ENCODE data around the gene MYO15A. TPM values are rescaled to one million over a fixed set of nuclear protein-coding genes. Genes with fewer than 3 reads are reported as not detected.

MYO15A gene
- total RNA-seq, 1 experiment from 2014 or later: 0.26 TPM

DNA sequence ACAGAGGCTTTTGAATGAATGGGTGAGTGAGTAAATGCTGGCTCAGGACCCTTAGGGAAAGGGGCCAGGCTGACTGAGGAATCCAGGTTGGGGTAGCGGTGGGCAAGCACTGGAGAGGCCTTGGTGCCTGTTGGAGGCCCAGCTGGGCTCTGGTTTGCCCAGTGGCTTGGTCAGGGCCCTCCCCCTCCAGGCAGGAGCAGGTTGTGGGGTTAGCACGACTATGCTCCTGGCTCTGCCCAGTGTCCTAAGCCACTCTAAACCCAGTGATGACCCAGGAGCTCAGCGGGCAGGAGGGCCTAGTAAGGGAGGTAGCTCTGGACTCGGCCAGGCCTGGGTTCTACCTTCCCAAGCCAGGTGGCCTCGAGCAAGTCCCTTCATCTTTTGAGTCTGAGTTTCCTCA, 7.5 kb downstream of the MYO15A start:
- intact Hi-C loops (cut with micrococcal nuclease): no loop called here
- H3K27ac ChIP-seq (ENCODE audit: low read length): no peak overlapping the region
- no peak overlapping the region for H2AFZ ChIP-seq (ENCODE audit: low read length)

DNA sequence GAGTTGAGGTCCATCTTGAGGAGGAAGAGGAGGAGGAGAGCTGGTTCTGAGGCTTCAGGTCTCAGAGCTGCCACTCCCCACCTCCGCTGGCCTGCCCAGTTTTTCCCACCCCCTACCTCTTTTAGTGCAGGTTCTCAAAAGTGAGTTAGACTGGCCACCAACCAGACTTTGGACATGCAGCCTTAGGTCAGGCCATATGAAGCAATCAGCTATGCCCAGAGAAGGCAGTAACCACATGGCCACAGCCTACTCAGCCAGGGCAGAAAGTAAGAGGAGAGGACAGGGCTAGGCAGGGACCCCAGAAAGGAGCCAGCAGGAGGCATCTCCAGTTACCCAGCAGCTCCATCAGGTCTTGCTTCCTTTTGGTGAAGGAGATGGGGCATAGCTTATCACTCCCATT, 9.0 kb downstream of the MYO15A start:
- Histone ChIP-seq H3K36me3 (ENCODE audit: low read depth, low read length) (no peaks in the 10 kb centered on the region), H3K9me3 (ENCODE audit: low read length) (no peaks in the 10 kb centered on the region), H3K4me2 (ENCODE audit: low read length) (no peak overlapping the region), H3K79me2 (ENCODE audit: low read length) (no peaks in the 10 kb centered on the region), H3K9me2 (replicated peaks; ENCODE audit: low read length) (no peaks in the 10 kb centered on the region), H3F3A (ENCODE audit: low read length, unreplicated experiment) (no peaks in the 10 kb centered on the region), H3K27me3 (ENCODE audit: low read length) (no peaks in the 10 kb centered on the region), H3K4me3 (ENCODE audit: low read length) (no peak overlapping the region), H3K9ac (ENCODE audit: low read length) (no peak overlapping the region), H3K4me1 (ENCODE audit: insufficient read depth, low read length) (no peaks in the 10 kb centered on the region), H4K20me1 (ENCODE audit: low read length) (no peaks in the 10 kb centered on the region), H2AFZ (ENCODE audit: low read length) (no peak overlapping the region), H3K27ac (ENCODE audit: low read length) (no peak overlapping the region)
- intact Hi-C loops (cut with micrococcal nuclease): no loop called here
- CTCF ChIA-PET: no interaction called here
- ATAC-seq: no peak
- DNase-seq: no peak
- TF ChIP-seq EZH2phosphoT487 (IDR thresholded peaks at IDR 0.05; ENCODE audit: borderline replicate concordance, low read length): no peak
- TF ChIP-seq, protein P1, sequence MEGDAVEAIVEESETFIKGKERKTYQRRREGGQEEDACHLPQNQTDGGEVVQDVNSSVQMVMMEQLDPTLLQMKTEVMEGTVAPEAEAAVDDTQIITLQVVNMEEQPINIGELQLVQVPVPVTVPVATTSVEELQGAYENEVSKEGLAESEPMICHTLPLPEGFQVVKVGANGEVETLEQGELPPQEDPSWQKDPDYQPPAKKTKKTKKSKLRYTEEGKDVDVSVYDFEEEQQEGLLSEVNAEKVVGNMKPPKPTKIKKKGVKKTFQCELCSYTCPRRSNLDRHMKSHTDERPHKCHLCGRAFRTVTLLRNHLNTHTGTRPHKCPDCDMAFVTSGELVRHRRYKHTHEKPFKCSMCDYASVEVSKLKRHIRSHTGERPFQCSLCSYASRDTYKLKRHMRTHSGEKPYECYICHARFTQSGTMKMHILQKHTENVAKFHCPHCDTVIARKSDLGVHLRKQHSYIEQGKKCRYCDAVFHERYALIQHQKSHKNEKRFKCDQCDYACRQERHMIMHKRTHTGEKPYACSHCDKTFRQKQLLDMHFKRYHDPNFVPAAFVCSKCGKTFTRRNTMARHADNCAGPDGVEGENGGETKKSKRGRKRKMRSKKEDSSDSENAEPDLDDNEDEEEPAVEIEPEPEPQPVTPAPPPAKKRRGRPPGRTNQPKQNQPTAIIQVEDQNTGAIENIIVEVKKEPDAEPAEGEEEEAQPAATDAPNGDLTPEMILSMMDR (conservative IDR thresholded peaks at IDR 0.05; ENCODE audit: low read depth, low read length): no peak
- TF ChIP-seq EZH2 (IDR thresholded peaks at IDR 0.05; ENCODE audit: low read length, unreplicated experiment): no peak
- no TSS peak for BruUV-seq (replicated peaks)
- POLR2A ChIA-PET (ENCODE audit: unreplicated experiment): no interaction called here

More for the DNA sequence above, 7.5 kb downstream of the MYO15A start:
- no peaks in the 10 kb centered on the region for H4K20me1 ChIP-seq (ENCODE audit: low read length)
- no peaks in the 10 kb centered on the region for H3K27me3 ChIP-seq (ENCODE audit: low read length)
- no peaks in the 10 kb centered on the region for H3F3A ChIP-seq (ENCODE audit: low read length, unreplicated experiment)
- H3K79me2 ChIP-seq (ENCODE audit: low read length): no peaks in the 10 kb centered on the region
- ChIA-PET POLR2A (ENCODE audit: unreplicated experiment) (no interaction called here), CTCF (no interaction called here)
- H3K4me2 ChIP-seq (ENCODE audit: low read length): no peak overlapping the region
- DNase-seq: no peak
- H3K9me3 ChIP-seq (ENCODE audit: low read length): no peaks in the 10 kb centered on the region
- no peaks in the 10 kb centered on the region for H3K4me1 ChIP-seq (ENCODE audit: insufficient read depth, low read length)
- no peak for ATAC-seq
- H3K36me3 ChIP-seq (ENCODE audit: low read depth, low read length): no peaks in the 10 kb centered on the region
- H3K9ac ChIP-seq (ENCODE audit: low read length): no peak overlapping the region
- no peaks in the 10 kb centered on the region for H3K9me2 ChIP-seq (replicated peaks; ENCODE audit: low read length)
- TF ChIP-seq, protein P1 (conservative IDR thresholded peaks at IDR 0.05; ENCODE audit: low read depth, low read length): no peak
- TF ChIP-seq EZH2 (IDR thresholded peaks at IDR 0.05; ENCODE audit: low read length, unreplicated experiment): no peak
- no peak overlapping the region for H3K4me3 ChIP-seq (ENCODE audit: low read length)
- BruUV-seq (replicated peaks): no TSS peak

DNA sequence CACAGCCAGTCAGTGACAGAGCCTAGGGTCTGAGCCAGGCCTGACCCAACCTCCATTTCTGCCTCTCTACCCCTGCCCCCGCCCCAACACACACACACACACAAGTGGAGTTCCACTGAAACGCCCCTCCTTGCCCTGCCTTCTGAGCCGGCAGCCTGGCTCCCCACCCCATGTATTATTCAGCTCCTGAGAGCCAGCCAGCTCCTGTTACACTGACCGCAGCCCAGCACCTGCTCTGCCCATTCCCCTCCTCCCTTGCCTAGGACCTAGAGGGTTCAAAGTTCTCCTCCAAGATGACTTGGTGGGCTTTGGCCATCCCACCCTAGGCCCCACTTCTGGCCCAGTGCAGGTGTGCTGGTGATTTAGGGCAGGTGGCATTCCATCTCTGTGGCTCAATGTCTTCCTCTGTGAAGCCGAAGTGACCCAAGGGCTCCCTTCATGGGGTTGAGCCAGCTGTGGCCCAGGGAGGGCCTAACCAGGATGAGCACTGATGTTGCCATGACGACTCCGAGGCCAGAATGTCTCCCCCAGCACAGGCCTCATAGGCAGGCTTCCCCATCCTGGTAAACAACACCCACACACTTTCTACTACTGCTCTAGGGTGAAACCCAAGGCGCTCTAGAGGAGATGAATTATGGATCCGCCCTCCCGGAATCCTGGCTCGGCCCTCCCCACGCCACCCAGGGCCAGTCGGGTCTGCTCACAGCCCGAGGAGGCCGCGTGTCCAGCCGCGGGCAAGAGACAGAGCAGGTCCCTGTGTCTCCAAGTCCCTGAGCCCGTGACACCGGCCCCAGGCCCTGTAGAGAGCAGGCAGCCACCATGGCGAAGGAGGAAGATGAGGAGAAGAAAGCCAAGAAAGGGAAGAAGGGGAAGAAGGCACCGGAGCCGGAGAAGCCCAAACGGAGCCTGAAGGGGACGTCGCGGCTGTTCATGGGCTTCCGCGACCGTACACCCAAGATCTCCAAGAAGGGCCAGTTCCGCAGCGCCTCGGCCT, 9.7 kb downstream of the MYO15A start:
- H4K20me1 ChIP-seq (ENCODE audit: low read length): no peaks in the 10 kb centered on the region
- ChIA-PET POLR2A (ENCODE audit: unreplicated experiment) (no interaction called here), CTCF (no interaction called here)
- H3K36me3 ChIP-seq (ENCODE audit: low read depth, low read length): no peaks in the 10 kb centered on the region
- H3K79me2 ChIP-seq (ENCODE audit: low read length): no peaks in the 10 kb centered on the region
- no peak overlapping the region for H2AFZ ChIP-seq (ENCODE audit: low read length)
- H3K4me3 ChIP-seq (ENCODE audit: low read length): no peak overlapping the region
- H3K27me3 ChIP-seq (ENCODE audit: low read length): no peaks in the 10 kb centered on the region
- TF ChIP-seq EZH2phosphoT487 (IDR thresholded peaks at IDR 0.05; ENCODE audit: borderline replicate concordance, low read length) (no peak), EZH2 (IDR thresholded peaks at IDR 0.05; ENCODE audit: low read length, unreplicated experiment) (no peak)
- TF ChIP-seq, protein P1 (conservative IDR thresholded peaks at IDR 0.05; ENCODE audit: low read depth, low read length): no peak
- no peaks in the 10 kb centered on the region for H3F3A ChIP-seq (ENCODE audit: low read length, unreplicated experiment)
- ATAC-seq (no peak), DNase-seq (no peak)
- no peaks in the 10 kb centered on the region for H3K4me1 ChIP-seq (ENCODE audit: insufficient read depth, low read length)
- intact Hi-C loops (cut with micrococcal nuclease): no loop called here
- no peak overlapping the region for H3K4me2 ChIP-seq (ENCODE audit: low read length)
- no peaks in the 10 kb centered on the region for H3K9me2 ChIP-seq (replicated peaks; ENCODE audit: low read length)
- BruUV-seq (replicated peaks): no TSS peak
- no peaks in the 10 kb centered on the region for H3K9me3 ChIP-seq (ENCODE audit: low read length)
- H3K27ac ChIP-seq (ENCODE audit: low read length): no peak overlapping the region
- H3K9ac ChIP-seq (ENCODE audit: low read length): no peak overlapping the region

Measured in PC-3 (cell line).